PFSK-1 (cell line): Measurements from ENCODE around the gene AMACR.

Source experiments
- FOXP2 ChIP-seq: optimal IDR thresholded peaks from 2 replicates; pipeline ENCODE3; 2011; ENCODE audit warnings: borderline replicate concordance, control low read depth, inconsistent platforms; ENCODE audit not compliant: insufficient read depth; ENCODE audit errors: extremely low read length, extremely low read depth
- POLR2AphosphoS5 ChIP-seq: IDR thresholded peaks from 2 replicates; pipeline ENCODE4 v1.6.1; 2012; ENCODE audit warnings: low read depth, mild to moderate bottlenecking, control low read depth, low read length, moderate library complexity
- SIN3A ChIP-seq: IDR thresholded peaks from 2 replicates; pipeline ENCODE4 v1.6.1; 2012; ENCODE audit warnings: mild to moderate bottlenecking, low read length, moderate library complexity, borderline replicate concordance; ENCODE audit not compliant: insufficient read depth
- TAF1 ChIP-seq: IDR thresholded peaks from 2 replicates; pipeline ENCODE4 v1.6.1; 2012; ENCODE audit warnings: low read length, control low read depth, borderline replicate concordance; ENCODE audit not compliant: insufficient read depth
- TF ChIP-seq, protein P1 (sequence below), 2 experiments: IDR thresholded peaks; 2 replicates each; pipeline versions ENCODE4 v1.6.1 to v1.8.0; 2011 to 2012; ENCODE audit warnings: low read depth in 2 of 2, low read length in 2 of 2, control low read depth in 1 of 2, inconsistent platforms in 1 of 2, mild to moderate bottlenecking in 1 of 2, moderate library complexity in 1 of 2; ENCODE audit not compliant: insufficient read depth in 1 of 2

Gene AMACR

DNA sequence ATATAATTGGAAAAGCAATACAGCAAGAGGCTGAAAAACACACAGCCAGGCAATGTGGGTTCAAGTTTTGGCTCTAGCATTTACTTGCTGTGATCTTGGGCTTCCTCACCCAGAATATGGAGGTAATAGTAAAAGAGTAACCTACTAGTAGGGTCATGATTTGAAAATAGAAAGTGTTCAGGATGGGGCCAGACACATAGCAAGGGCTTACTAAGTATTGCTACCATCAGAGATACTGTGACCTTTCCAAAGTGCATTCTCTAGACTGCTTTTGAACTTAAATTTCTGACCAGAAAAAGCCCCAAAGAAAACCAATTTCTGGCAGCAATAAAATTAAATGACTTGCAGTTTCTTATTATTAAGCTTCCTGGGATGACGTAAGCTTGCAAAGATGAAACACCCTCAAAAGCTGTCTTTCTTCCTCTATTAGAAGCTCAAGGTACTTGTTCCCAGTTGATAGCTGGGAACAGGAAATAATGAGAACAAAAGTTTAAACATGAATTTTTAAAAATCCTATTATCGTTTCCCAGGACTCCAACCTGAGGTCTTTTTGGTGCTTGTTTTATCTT is 43.6 kb downstream of the AMACR start:
- TF ChIP-seq, protein P1, sequence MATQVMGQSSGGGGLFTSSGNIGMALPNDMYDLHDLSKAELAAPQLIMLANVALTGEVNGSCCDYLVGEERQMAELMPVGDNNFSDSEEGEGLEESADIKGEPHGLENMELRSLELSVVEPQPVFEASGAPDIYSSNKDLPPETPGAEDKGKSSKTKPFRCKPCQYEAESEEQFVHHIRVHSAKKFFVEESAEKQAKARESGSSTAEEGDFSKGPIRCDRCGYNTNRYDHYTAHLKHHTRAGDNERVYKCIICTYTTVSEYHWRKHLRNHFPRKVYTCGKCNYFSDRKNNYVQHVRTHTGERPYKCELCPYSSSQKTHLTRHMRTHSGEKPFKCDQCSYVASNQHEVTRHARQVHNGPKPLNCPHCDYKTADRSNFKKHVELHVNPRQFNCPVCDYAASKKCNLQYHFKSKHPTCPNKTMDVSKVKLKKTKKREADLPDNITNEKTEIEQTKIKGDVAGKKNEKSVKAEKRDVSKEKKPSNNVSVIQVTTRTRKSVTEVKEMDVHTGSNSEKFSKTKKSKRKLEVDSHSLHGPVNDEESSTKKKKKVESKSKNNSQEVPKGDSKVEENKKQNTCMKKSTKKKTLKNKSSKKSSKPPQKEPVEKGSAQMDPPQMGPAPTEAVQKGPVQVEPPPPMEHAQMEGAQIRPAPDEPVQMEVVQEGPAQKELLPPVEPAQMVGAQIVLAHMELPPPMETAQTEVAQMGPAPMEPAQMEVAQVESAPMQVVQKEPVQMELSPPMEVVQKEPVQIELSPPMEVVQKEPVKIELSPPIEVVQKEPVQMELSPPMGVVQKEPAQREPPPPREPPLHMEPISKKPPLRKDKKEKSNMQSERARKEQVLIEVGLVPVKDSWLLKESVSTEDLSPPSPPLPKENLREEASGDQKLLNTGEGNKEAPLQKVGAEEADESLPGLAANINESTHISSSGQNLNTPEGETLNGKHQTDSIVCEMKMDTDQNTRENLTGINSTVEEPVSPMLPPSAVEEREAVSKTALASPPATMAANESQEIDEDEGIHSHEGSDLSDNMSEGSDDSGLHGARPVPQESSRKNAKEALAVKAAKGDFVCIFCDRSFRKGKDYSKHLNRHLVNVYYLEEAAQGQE (IDR thresholded peaks at IDR 0.05; ENCODE audit: insufficient read depth in 1 of 2, low read depth in 2 of 2, low read length in 2 of 2), result no peak

DNA sequence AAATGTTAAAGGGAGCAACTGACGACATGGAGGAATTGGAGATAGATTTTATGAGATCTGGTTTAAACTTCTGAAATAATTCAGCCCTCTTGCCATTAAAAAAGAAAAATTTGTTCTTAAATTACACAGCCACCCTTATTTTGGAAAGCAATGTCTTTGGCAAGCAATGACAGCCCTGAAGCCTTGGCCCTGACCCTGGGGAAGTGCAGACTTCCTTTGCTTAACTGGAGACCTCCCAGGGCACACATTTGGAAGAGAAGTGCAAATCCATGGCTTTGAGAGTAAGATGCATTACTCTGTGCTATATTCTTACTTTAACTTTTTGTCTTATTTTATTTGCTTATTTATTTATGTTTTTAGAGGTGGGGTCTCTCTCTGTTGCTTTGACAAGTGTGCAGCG is 49.7 kb downstream of the AMACR start:
- TF ChIP-seq POLR2AphosphoS5 (no peak), TAF1 (no peak), SIN3A (no peak), FOXP2 (no peak)
- TF ChIP-seq, protein P1 (IDR thresholded peaks at IDR 0.05; ENCODE audit: insufficient read depth in 1 of 2, low read depth in 2 of 2, low read length in 2 of 2), result no peak

GRCh38 chr5:33957577-33958150 is 50.2 kb downstream of the AMACR start:
- TF ChIP-seq, protein P1 (IDR thresholded peaks at IDR 0.05; ENCODE audit: insufficient read depth in 1 of 2, low read depth in 2 of 2, low read length in 2 of 2), result no peak
- TF ChIP-seq TAF1 (no peak), FOXP2 (no peak), POLR2AphosphoS5 (no peak), SIN3A (no peak)

DNA sequence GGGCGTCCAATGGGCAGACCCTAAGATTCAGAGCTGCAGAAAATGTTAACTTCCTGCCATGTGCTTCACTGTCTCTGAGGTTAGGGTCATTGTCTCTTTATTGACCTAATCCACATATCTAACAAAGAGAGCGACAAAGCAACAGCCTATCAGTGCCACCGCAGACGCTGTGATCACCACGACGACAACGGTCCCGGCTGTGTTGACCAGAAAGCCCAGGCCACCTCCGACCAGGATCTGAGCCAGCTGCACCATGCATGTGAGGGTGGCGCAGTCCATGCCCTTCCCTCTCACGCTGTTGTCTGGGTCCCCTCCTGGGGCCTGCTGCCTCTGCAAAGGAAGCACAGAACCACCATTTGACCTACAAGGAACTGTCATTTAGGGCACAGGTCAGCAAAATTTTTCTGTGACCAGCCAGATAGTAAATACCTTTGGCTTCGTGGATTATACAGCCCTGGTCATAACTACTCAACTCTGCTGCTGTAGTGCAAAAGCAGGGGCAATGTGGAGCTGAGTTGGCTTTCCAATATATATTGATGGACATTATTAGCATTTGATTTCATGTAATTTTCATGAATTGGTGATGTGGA is 63.2 kb downstream of the AMACR start:
- TF ChIP-seq POLR2AphosphoS5 (no peak), SIN3A (no peak), FOXP2 (no peak), TAF1 (no peak)
- TF ChIP-seq, protein P1 (IDR thresholded peaks at IDR 0.05; ENCODE audit: insufficient read depth in 1 of 2, low read depth in 2 of 2, low read length in 2 of 2), result no peak

- TF ChIP-seq TAF1 (no peak), FOXP2 (no peak), SIN3A (no peak), POLR2AphosphoS5 (no peak)
- TF ChIP-seq, protein P1 (IDR thresholded peaks at IDR 0.05; ENCODE audit: insufficient read depth in 1 of 2, low read depth in 2 of 2, low read length in 2 of 2), result no peak
Measured at GRCh38 chr5:33941090-33941489, 66.8 kb downstream of the AMACR start.
